ENCODE data around the gene OGT.
"Not testable (repeated sequence)": the region's sequence is repeated elsewhere in the genome, so short reads cannot be mapped to it uniquely, and the experiment has no call there.

OGT gene

GRCh38 chrX:71586929-71587328, 54.0 kb downstream of the OGT start:
- no peak for DNase-seq (ENCODE audit: low spot score)

- not testable (repeated sequence) for DNase-seq (ENCODE audit: low spot score)
Measured at GRCh38 chrX:71593210-71593609, 60.3 kb downstream of the OGT start.

DNA sequence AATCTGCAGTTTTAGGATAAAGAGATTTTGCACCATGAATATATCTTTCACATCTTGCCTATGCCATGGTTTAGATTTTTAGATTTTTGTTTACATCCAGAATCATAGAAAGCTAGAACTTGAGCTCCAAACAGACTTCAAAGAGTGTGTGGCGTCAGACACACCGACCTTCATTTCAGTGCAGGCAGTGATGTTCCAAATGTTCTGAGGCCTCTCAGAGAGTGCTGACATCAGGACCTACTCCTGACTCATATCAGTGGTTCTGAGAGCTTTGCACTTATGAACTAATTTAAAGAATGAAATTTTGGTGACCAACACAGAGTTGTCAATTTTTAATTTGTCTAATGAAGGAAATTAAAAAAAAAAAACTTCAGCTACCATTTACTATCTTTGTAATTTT, 67.1 kb downstream of the OGT start:
- DNase-seq (ENCODE audit: low spot score) = no peak

DNA sequence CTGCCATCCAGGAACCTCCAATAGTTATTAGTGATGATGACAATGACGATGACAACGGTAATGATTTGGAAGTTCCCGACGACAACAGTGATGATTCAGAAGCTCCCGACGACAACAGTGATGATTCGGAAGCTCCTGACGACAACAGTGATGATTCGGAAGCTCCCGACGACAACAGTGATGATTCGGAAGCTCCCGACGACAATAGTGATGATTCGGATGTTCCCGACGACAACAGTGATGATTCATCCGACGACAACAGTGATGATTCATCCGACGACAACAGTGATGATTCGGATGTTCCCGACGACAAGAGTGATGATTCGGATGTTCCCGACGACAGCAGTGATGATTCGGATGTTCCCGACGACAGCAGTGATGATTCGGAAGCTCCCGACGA, 70.7 kb downstream of the OGT start:
- no peak for DNase-seq (ENCODE audit: low spot score)

DNA sequence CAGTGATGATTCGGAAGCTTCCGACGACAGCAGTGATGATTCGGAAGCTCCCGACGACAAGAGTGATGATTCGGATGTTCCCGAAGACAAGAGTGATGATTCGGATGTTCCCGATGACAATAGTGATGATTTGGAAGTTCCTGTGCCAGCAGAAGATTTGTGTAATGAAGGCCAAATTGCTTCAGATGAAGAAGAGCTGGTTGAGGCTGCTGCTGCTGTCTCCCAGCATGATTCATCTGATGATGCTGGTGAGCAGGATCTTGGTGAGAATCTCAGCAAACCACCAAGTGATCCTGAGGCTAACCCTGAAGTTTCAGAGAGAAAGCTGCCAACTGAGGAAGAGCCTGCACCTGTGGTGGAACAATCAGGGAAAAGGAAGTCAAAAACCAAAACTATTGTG, 71.2 kb downstream of the OGT start:
- no peak for DNase-seq (ENCODE audit: low spot score)

DNA sequence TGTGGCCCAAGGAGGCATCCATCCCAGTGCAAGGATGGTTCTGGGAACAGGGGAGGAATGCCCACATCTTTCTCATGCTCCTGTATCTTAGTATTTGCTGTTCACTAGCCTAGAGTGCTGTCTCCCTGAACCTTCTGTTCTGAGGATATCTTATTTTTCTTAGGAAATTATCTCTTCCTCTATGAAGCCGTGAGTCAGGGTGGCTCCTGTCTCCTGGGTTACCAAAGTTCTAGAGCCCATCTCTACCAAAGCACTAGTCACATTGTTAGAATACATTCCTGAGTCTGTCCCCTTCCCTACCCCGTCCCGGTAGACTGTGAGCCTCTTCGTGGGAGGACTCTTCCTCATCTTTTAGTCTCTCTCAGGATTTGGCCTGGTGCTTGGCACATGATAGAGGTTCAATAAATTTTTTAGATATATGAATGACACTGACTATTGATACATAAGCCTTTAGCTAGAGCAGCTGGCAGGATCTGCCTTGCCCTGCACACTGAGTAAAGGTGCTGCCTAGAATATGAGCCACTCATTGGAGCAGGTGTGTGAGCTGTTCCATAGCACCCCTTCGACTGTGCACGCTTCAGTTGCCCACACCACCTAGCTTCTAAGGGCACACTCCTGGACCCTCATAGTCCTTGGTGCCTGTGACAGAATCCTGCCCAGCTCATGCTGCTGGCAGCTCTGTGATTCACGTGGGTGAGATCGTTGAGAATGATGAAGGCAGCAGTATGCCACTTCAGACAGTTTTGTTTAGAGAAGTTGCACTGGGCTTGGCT, 72.1 kb downstream of the OGT start:
- DNase-seq (ENCODE audit: low spot score) = no peak

- DNase-seq (ENCODE audit: low spot score) = no peak
Measured at GRCh38 chrX:71606536-71607216, 73.8 kb downstream of the OGT start.

DNA sequence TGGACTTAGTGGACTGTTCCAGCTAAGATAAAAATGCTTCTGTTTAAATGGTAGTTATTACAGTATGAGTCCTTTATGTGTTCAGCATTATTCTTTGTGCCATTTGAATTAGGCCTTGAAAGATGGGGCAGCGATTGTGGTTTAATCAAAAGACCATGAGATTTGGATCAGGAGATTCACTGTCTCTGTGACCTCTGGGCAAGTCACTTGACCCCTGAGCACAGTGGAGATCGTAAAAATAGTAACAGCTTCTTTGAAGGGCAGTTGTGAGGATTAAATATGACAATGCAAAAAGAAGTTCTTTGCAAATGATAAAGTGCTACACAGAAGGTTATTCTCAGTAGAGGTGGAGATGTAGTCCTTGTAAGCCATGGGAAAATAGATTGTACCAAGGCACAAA, 74.6 kb downstream of the OGT start:
- DNase-seq (ENCODE audit: low spot score) = no peak

GRCh38 chrX:71609095-71609750, 76.3 kb downstream of the OGT start:
- no peak for DNase-seq (ENCODE audit: low spot score)

GRCh38 chrX:71611736-71612135, 78.8 kb downstream of the OGT start:
- not testable (repeated sequence) for DNase-seq (ENCODE audit: low spot score)

DNA sequence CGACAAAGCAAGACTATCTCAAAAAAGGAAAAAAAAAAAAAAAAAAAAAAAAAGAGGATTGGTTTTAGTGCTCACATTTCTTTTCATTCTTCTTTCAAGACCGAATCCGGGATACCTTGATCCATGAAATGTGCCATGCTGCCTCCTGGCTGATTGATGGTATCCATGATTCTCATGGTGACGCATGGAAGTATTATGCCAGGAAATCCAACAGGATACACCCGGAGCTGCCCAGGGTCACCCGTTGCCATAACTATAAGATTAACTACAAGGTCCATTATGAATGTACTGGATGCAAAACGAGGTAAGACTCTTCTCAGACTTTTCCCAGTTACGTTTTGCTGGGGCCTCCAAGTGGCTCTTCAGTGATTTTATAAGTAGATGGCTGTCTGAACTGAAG, 79.4 kb downstream of the OGT start:
- DNase-seq (ENCODE audit: low spot score) = no peak

DNA sequence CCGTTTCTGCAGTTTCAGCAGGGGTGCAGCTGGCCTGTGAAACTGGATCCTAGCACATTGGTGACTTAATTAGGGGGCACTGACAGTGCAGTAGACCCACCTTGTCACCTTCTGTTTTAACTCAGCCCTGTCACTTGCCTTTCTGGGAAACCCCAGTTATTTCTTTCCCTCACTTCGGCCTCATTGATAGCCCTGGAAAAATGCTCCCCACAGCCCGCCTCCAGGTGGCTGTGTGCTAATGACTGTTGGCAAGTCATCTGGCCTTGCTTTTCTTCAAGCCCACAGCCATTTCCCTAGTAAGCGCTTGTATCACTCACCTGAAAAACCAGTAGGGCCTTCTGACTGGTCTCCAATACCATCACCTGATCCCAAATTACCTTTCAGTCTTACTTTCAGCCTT, 82.2 kb downstream of the OGT start:
- DNase-seq (ENCODE audit: low spot score) = no peak

DNA sequence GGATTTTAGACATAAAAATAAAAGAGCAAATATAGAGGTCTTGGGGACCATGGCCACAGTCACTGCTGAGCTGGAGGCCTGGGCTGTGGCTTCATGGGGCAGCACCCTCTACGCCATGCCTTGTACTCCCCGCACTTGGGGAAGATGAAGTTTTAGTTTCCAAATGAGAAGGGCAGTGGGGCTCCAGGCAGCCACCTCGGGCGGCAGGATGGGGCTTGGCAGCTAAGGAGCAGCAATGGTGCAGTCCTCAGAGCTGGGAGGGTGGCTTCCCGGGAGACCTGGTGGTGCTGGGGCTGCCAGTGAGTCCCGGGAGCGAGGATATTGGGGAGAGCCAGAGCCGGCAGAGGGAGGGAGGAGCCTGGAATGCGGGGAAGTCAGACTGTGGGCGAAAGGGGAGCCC, 83.0 kb downstream of the OGT start:
- DNase-seq (ENCODE audit: low spot score) = no peak

DNA sequence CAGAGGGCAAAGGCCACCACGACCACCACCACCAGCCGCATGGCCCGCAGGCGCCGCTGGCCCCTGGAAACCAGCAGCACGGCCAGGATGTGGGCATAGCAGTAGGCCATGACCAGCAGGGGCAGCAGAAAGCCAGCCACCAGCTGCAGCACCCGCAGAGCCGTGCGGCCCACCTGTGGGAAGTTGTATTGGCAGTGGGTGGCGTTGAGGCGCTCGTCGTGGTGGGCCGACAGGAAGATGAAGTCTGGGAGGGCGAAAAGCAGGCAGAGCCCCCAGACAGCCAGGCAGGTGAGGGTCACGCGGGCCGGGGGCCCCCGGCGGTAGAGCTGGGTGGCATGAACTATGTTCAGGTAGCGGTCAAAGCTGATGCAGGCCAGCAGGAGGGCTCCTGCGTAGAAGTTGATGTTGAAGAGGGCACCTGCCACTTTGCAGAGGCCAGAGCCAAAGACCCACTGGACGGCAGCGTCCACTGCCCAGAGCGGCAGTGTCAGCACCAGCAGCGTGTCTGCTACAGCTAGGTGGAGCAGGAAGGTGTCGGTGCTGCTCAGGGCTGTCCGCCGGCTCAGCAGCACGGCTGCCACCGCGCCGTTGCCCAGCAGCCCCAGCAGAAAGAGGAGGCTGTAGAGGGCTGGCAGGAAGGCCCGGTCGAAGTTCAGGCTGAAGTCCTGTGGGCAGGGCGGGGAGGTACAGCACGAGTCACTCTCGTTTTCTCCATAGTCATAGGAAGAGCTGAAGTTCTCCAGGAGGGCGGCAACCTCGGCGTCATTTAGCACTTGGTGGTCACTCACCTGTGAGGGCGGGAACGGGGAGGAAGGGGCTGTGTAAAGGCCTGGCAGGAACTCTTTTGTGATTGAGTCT, 84.0 kb downstream of the OGT start:
- no peak for DNase-seq (ENCODE audit: low spot score)

DNA sequence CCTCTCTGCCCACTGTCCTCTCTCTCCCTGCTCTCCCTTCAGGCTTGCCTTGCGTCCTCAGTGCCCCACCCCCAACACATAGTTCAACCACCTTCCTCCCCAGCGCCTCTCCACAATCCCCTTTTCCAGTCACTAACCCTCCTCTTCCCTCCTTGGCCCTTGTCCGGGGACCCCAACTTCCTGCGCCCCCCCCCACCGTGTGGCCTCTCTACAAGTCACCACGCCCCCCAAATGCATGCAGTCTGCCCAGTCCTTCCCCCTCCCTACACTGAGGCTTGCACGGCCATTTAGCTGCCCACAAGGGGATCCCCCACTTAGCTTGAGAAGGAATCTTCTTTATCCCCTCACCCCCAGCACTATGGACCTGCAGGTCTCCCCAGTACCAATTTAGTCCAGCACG, 84.8 kb downstream of the OGT start:
- no peak for DNase-seq (ENCODE audit: low spot score)

DNA sequence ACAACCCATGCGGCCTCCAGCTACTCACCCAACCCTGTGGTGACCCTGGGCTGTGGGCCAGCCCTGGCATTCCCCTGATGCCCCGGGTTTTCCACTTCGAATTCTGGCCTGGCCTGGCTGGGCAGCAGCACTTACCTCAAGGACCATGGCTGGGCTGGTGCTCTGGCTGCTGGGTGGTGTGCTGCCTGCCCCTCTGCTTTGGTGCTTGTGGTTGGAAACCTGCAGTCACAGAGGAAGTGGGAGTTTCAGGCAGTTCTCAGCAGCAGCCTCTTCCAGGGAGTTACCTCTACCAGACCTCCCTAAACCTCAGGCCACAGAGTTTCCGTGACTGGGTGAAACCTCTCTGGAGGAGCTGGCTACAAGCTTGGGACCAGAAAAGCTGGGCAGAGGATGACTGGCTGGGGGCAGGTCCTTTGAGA, 85.4 kb downstream of the OGT start, which contains the start of gene CXCR3:
Gene CXCR3, minus strand, starts transcription at position 209 of the 419 bp plus-strand sequence. Its CDS starts 62 bp downstream, at position 147.
- no peak for DNase-seq (ENCODE audit: low spot score)

DNA sequence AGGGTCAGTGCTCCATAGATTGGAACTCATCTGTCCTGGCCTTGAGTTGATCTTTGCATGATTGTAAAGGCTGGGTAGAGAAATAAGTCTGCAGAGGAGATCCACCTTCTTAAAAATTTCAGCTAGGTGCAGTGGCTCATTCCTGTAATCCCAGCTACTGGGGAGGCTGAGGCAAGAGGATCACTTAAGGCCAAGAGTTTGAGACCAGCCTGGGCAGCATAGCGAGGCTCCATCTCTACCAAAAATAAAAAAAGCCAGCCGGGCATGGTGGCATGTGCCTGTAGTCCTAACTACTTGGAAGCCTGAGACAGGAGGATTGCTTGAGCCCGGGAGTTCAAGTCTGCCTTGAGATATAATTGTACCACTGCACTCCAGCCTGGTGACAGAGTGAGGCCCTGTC, 85.9 kb downstream of the OGT start:
- DNase-seq (ENCODE audit: low spot score) = no peak

- no peak for DNase-seq (ENCODE audit: low spot score)
Measured at GRCh38 chrX:71619193-71619592, 86.3 kb downstream of the OGT start.

GRCh38 chrX:71619986-71620385, 87.1 kb downstream of the OGT start:
- no peak for DNase-seq (ENCODE audit: low spot score)

GRCh38 chrX:71621603-71622002, 88.7 kb downstream of the OGT start:
- DNase-seq (ENCODE audit: low spot score) = no peak

- no peak for DNase-seq (ENCODE audit: low spot score)
Measured at GRCh38 chrX:71622032-71622575, 89.2 kb downstream of the OGT start.
